ENCODE data around the gene MYO5B.

DNA sequence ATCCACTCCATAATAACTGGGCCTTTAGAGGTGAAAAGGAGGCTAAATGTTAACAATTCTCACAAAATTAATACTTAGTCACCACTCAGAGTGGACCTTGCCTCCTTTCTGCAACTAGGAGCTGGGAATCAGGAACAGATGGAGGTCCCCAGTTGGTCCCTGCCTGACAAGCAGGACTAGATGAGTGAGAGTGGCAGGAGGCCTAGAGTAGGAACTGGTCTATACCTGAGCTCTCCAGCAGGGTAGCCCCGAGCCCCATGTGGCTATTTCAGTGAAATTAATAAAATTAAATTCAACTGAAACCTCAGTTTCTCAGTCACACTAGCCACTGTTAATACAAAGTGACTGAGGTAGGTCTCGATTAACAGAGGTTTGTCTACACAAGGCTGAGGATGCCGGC, 150.5 kb downstream of the MYO5B start:
- peak; percentile 47 for TF ChIP-seq CTCF (IDR thresholded peaks at IDR 0.05; ENCODE audit: low read length)
- no peak for TF ChIP-seq EZH2phosphoT487 (IDR thresholded peaks at IDR 0.05; ENCODE audit: low read length)
